NCI-H526 (cell line): ENCODE data around the gene ATP1A2.

Experiments
- DNase-seq, 2 experiments: peaks; one replicate each; lab custom pipeline; 2025; lab: John Stamatoyannopoulos, UW

ATP1A2 gene

DNA sequence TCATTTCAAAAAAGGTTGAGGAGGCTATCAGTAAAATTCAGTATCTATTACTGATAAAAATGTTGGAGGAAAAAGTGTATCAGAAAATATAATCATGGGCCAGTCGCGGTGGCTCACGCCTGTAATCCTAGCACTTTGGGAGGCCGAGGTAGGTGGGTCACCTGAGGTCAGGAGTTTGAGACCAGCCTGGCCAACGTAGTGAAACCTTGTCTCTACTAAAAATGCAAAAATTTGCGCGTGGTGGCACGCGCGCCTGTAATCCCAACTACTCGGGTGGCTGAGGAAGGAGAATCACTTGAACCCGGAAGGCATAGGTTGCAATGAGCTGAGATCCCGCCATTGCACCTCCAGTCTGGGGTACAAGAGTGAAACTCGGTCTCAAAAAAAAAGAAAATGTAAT lies 30.5 kb downstream of the ATP1A2 start:
- DNase-seq, result no peak

DNA sequence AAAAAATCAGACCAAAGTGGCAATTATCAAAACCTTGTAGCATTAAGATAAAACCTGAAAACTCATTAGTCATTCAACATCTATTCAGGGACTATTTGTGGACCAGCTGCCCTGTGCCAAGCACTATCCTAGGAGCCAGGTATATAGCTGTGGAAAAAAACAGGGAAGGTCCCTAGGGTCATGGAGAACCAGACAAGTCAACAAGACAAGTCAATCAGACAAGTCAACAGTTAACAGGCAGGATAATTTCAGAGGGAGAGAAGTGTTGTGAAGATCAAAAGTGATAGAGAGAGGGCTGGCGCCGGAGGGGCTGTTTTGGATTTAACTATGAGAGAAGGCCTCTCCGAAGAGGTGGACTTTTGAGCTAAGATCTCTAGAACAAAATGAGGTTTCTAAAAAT lies 32.6 kb downstream of the ATP1A2 start:
- DNase-seq, result no peak

DNA sequence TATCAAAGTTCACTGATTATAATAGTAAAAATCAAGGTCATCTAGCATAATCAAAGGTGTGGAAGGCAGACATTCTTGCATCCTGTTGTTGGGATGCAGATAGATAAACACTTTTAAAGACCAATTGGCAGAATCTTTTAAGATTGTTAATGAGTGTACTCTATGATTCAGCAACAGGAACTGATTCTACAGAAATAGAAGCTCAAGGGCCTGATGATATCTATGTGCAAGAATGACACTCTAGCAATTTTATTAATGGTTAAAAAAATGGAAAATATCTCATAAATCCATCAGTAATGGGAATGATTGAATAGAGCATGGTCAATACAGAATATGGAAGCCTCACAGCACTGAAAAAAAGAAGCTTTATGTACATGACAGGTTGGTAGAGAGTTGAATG lies 33.7 kb downstream of the ATP1A2 start:
- no peak for DNase-seq

DNA sequence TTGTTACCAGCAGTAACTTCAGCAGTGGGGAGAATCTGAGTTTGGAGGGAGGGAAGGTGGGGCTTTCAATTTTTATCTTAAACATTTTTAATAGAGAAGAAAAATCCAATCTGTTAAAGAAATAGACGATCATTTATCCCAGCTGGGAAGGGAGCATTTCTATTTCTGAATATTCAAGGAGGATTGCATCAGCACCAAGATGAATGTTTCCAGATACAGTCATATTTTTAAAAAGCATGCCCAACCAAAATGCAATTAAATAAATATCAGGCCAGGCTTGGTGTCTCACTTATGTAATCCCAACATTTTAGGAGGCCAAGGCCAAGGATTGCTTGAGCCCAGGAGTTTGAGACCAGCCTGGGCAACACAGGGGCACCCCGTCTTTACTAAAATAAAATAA lies 34.2 kb downstream of the ATP1A2 start:
- no peak for DNase-seq

DNA sequence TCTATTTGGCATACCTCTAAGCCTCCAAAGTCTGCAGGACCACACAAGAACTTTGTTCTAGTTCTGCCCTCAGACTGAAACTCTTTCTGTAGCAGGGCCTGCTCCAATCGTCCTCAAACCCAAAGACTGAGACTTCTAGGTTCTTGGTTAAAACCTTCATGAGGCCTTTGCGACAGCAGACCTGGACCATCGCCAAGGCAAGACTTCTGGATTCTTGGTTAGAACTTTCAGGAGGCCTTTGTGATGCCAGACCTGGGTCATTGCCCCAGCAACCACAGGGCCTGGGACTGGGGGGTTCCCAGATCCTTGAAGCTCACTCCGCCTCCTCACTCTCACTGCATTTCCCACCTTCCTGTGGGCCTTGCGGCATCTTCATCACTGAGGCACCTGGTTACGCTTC lies 35.7 kb downstream of the ATP1A2 start, which contains the start of gene ATP1A4:
Gene ATP1A4, plus strand, starts transcription at position 301 of the 400 bp plus-strand sequence. CDS start 438 bp downstream, outside the sequence.
- no peak for DNase-seq

DNA sequence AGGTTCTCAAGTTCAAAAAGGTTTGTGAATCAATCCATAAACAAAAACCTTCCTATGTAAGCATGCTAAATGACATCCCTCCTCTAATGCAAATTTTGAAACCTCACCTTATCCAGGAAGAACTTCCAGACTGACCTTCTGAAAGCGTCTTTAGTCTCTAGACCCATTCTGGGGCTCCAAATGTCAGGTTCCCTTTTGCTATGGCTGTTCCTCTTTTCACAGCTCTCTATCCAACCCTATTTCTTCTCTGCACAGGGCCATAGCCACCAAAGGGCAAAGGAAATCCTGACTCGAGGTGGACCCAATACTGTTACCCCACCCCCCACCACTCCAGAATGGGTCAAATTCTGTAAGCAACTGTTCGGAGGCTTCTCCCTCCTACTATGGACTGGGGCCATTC lies 39.2 kb downstream of the ATP1A2 start:
- DNase-seq, result no peak

DNA sequence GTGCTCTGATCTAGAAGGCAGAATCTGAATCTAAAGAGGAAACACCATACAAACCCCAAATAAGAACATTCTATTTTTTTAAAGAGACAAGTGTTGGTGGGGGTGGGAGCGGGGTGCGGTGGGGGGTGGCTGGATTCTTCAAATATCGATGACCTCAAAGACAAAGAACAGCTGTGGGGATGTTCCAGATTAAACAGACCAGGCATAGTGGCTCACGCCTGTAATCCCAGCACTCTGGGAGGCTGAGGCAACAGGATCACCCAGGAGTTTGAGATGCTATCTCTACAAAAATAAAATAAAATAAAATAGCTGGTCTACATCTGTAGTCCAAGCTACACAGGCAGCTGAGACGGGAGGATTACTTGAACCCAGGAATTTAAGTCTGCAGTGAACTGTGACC lies 40.8 kb downstream of the ATP1A2 start:
- DNase-seq, result no peak

DNA sequence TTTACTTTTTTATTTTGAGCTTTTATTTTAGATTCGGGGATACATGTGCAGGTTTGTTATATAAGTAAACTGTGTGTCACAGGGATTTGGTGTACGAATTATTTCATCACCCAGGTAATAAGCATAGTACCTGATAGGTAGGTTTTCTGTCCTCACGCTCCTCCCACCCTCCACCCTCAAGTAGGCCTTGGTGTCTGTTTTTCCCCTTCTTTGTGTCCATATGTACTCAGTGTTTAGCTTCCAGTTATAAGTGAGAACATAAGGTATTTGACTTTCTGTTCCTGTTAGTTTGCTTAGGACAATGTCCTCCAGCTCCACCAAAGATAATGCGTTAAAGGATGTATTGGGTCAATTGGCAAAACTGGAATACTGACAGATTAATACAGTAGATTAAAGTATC lies 41.6 kb downstream of the ATP1A2 start:
- no peak for DNase-seq

DNA sequence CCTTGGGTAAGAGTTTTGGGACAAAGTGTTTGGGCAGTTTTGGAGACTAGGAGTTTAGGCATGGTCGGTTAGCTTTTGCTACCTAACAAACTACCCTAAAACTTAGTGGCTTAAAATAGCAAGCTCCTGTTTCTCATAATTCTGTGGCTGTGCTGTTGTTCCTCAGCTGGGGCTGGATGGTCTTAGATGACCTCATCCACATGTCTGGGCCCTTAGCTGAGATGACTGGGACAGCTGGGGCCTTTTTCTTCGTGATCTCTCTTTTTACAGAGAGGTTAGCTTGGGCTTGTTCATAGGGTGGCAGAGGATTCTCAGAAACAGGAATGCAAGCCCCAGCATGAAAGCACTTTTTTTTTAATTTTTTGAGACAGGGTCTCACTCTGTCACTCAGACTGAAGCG lies 42.5 kb downstream of the ATP1A2 start:
- no peak for DNase-seq

DNA sequence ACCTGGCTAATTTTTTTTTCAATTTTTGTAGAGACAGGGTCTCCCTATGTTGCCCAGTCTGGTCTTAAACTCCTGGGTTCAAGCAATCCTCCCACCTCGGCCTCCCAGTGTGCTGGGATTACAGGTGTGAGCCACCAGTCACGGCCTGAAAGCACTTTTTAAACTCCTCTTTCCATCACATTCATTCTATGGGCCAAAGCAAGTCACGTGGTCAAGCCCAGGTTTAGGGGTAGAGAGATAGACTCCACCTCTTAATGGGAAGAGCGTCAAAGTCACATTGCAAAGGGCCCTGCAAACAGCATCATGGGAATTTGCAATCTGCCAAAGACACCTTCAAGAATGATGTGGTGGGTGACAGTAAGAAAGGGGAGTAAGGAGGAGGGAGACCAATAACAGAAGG lies 43.0 kb downstream of the ATP1A2 start:
- DNase-seq, result no peak

DNA sequence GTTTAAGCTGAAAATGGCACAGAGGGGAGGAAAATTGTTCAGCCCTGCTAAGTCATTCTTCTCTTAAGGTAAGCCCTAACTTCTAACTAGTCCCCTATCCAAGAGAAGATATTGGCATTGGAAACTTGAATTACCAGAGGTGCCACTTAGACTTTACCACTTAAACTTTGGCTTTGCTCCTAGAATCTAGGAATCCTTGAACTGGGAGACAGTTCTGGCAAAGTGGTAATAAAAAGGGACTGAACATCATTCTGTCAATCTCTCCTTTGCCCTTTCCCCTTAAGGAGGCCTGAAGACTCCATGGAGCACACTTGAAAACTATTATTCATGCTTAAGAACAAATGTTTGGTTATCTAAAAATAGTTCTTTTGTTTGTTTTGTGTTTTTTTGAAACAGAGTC lies 44.3 kb downstream of the ATP1A2 start:
- no peak for DNase-seq

DNA sequence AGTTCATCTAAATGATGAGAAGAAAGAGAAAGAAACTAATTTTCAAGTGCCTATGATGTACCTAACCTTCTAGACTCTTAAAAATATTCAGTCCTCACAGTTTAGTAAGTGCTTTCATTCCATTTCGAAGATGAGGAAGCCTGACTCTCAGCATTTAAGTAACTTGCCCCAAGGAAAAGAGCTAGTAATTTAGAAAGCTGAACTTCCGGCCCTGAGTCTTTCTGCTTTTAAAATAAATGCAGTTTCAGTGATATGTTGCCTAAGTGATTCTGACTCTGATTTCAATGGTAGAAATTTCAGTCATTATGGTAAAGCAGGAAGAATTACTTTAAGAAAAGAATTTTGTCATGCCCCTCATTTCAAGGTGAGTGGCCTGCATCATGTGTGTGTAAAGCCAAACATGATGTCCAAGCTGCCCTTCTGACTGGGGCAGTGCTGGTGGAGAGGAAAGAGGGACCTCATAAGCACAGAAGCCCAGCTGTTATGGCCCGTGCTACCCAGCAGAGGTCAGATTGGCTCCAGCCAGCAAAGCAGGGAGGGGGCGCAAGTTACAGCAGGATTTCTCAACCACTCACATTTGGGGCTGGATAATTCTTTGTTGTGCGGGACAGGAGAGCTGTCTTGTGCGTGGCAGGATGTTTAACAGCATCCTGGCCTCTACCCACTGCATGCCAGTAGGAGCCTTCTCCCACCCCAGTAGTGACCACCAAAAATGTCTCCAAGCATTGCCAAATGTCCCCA lies 46.6 kb downstream of the ATP1A2 start:
- DNase-seq, result no peak

DNA sequence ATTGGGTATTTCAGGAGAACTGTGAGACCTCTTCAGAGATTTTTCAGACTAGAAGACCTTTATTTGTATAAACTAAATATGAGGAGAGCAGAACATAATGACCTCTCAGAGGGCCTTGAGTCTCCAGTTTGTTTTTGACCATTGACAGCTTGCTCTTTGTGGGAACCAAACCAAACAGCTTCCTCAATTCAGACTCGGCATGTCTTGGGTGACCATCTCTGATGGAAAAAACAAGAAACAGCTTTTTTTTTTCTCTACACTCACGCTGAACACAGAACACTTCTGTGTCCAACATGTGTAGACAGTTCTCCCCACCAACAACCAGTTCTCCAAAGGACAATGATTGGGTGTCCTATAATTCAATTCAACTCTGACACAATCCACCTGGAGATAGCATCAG lies 47.4 kb downstream of the ATP1A2 start:
- DNase-seq, result no peak

DNA sequence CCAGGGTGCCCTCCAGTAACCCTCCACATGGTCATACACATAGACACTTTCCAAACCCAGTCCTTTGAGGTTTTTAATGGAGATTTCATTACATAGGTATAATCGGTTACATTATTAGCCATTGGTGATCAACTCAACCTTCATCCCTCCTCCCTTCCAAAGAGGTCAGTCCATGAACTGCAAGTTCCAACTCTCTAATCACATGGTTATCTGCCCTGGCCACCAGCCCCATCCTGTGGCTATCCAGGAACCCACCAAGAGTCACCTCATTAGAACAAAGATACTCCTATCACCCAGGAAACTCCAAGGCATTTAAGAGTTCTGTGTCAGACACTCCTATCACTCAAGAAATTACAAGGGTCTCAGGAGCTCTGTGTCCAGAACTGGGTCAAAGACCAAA lies 48.1 kb downstream of the ATP1A2 start:
- DNase-seq, result no peak

DNA sequence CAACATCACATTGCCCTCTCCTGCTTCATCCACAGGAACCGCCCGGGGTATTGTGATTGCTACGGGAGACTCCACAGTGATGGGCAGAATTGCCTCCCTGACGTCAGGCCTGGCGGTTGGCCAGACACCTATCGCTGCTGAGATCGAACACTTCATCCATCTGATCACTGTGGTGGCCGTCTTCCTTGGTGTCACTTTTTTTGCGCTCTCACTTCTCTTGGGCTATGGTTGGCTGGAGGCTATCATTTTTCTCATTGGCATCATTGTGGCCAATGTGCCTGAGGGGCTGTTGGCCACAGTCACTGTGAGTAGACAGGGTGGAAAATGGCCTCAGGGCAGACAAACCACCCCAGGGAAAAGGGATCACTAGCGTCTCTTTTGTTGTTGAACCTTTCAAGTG lies 48.6 kb downstream of the ATP1A2 start:
- no peak for DNase-seq

DNA sequence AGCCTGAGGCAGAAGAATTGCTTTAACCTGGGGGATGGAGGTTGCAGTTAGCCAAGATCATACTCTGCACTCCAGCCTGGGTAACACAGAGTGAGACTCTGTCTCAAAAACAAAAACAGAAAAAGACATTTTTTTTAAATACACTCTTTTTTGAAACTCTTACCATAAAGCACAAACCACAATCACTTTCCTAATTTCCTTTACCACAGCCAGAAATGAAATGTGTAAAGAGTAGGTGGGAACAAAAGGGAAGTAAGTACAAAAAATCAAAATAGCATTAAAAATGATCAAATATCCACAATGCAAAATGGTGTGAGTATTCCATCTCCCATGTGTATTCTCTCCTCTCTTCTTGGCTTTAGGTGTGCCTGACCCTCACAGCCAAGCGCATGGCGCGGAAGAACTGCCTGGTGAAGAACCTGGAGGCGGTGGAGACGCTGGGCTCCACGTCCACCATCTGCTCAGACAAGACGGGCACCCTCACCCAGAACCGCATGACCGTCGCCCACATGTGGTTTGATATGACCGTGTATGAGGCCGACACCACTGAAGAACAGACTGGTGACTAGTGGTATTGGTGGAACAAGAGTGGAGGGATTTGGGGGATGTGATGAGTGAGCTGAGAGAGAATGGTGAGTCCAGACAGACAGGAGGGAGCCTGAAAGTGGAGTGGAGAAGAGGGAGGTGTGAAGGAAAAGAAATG lies 50.8 kb downstream of the ATP1A2 start:
- DNase-seq, result no peak

DNA sequence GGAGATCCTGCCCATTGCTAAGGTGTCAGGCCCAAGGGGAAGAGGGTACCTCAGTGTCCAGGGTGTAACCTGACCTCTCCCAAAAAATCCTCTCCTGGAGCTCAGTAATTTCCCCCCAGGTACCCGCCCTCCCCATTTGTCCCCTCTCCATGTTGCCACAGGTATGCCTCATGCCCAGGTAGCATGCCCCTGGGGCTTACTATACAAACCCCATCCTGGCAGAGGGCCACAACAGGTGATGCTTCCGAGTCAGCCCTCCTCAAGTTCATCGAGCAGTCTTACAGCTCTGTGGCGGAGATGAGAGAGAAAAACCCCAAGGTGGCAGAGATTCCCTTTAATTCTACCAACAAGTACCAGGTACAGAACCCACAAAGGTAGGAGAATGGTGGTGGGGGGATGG lies 51.5 kb downstream of the ATP1A2 start:
- DNase-seq, result no peak

DNA sequence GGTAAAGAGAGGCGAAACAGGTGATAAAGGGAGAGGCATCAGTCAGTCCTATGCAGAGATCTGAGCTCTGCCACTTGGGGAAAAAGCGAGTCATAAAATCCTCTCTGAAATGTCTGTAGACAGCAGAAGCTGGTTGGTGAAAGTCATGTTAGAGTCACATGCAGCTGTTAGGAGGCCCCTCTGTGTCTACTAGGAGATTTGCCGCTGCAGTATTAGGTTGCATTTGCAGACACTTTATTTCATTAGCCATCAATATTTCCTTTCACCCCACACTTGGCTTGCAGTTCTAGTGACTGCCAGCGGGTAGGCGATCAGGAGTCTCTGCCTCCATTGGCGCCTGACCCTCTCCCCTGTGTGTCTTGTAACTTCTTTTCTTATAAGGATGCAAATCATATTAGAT lies 52.0 kb downstream of the ATP1A2 start:
- DNase-seq, result no peak

DNA sequence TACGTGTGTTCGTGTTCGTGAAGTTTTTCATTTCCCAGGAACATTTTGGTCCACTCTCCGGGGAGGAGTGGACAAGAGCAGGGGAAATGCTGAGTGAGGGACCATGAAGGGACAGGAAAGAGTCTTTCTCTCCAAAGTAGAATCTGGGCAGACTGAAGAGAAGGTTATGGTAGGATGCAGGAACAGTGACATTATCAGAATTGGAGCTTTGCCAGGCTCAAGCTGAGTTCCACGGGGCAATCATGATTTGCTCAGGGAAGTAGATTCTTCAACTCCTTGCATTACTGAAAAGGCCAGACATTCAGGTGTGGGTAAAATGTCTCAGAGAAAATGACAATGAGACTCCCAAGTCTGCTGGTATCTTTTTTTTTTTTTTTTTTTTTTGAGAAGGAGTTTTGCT lies 52.5 kb downstream of the ATP1A2 start:
- no peak for DNase-seq

DNA sequence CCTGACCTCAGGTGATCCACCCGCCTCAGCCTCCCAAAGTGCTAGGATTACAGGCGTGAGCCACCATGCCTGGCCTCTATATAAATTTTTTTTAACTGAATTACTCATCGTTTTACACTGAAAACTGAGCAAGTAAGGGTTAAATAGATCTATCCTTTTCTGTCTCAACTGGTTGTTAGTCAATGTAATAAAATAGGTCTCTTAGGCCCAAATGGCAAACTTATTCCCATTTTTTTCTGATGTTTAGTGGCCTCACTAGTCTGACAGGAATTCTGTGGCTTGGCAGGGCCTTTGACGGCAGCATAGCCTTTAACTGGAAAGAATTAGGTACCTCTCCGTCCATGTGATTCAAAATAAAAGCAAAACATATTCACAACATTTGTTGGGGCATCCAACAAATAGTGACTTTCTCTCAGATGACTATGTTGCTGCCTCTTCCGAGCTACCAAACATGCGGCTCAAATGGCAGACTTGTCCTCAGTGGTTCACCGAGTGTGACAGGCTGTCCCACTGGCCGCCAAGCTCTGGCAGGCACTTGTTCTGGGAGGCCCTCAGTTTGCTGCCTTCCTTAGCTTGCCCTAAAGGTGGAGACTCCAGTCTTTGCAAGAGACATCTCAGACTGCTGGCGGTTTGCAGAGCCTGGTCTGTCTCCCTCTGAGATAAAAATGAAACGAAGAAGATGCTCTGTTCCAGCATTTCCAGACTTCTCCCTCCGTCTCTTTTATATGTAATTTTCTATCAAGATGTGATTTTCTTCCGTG lies 53.2 kb downstream of the ATP1A2 start:
- no peak for DNase-seq

DNA sequence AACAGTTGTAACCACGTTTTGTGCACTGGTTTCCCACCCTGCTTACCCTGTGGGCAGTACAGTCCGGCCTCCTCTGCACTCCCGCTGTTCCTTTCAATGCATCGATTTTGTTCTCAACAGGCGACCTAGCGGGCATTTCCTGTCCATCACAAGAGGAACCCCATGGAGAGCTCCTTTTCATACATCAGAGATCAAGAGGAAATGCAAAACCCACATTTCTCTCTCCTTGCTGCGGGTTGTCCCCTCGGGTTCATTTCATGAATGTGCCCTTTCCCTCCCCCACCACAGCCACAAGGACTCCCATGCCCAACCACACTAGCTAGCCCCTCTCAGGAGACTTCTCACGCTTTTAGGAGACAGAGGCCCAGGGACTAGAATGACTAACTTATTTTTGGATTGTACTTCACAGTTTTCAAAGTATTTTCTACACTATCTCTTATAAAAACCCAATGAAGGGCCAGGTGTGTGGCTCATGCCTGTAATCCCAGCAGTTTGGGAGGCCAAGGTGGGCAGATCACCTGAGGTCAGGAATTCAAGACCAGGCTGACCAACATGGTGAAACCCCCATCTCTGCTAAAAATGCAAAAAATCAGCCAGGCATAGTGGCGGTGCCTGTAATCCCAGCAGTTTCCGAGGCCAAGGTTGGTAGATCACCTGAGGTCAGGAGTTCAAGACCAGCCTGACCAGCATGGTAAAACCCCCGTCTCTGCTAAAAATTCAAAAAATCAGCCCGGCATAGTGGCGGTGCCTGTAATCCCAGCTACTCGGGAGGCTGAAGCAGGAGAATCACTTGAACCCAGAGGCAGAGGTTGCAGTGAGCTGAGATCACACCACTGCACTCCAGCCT lies 54.2 kb downstream of the ATP1A2 start:
- DNase-seq, result no peak

DNA sequence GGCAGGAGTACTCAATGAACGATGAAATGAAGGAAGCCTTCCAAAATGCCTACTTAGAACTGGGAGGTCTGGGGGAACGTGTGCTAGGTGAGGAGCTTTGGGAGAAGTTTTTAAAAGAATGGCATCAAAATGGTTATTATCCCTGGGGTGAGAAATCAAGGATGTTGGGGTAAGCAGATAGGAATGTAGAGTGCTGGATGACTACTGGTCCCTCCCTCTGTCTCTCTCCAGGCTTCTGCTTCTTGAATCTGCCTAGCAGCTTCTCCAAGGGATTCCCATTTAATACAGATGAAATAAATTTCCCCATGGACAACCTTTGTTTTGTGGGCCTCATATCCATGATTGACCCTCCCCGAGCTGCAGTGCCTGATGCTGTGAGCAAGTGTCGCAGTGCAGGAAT lies 55.8 kb downstream of the ATP1A2 start:
- no peak for DNase-seq
